Airway epithelial cell (primary cell): ENCODE data around the gene RSBN1. TPM values are rescaled to one million over a fixed set of nuclear protein-coding genes. Genes with fewer than 3 reads are reported as not detected.

Experiments used
- total RNA-seq: library from RNA; depleted of rRNA; stranded (reverse); fragments of >200 nt; gene quantifications from 2 replicates; pipeline ENCODE4 v1.2.3, GENCODE V29; 2015

The RSBN1 gene
- total RNA-seq = 5.2 and 7.9 TPM in 2 replicates

GRCh38 chr1:113811888-113812660 is at the start of gene RSBN1:
TSS of gene RSBN1 (minus strand) at chr1:113812476. CDS start at chr1:113812412, 64 bp downstream.

GRCh38 chr1:113759333-113760101 is 52.8 kb downstream of the RSBN1 start, which contains the start of gene PHTF1:
TSS of gene PHTF1 (minus strand) at chr1:113759486. CDS start at chr1:113758703, 783 bp downstream.

Other genes with a start within 250 kb of the RSBN1 start
- 10.9 and 13.2 TPM in 2 replicates for gene PHTF1, start 53.0 kb downstream of the RSBN1 start, total RNA-seq
- gene PTPN22, start 59.2 kb upstream of the RSBN1 start, total RNA-seq = 0.49 and 1.1 TPM in 2 replicates
- 0.42 TPM in 1 of 2 replicates, not detected in the other for gene BCL2L15, start 75.1 kb upstream of the RSBN1 start, total RNA-seq
- 6.1 and 11.7 TPM in 2 replicates for gene AP4B1, start 92.3 kb upstream of the RSBN1 start, total RNA-seq
- gene DCLRE1B, start 92.8 kb upstream of the RSBN1 start, total RNA-seq = 6.3 and 6.8 TPM in 2 replicates
- 11.6 and 21.6 TPM in 2 replicates for gene HIPK1, start 116.8 kb upstream of the RSBN1 start, total RNA-seq
- gene OLFML3, start 167.0 kb upstream of the RSBN1 start, total RNA-seq = 0.65 and 1.3 TPM in 2 replicates